OCI-LY7 (cell line): ENCODE data around the gene LRRC23. TPM values are rescaled to one million over a fixed set of nuclear protein-coding genes. Genes with fewer than 3 reads are reported as not detected.

Experiments
- BruUV-seq: library from RNA; stranded (reverse); fragments of 400-500 nt; replicated peaks from 2 replicates; lab custom pipeline; 2021; lab: Mats Ljungman, UMichigan
- CTCF ChIA-PET: fragments of 300-600 bp; sonication (Branson Sonifier 250); formaldehyde crosslinking; loops from one replicate; lab custom pipeline; 2022; ENCODE audit warnings: antibody characterized with exemption; ENCODE audit not compliant: unreplicated experiment; lab: Charles Lee
- POLR2A ChIA-PET: fragments of 300-600 bp; sonication (Branson Sonifier 250); formaldehyde crosslinking; loops from one replicate; lab custom pipeline; 2022; ENCODE audit warnings: antibody characterized with exemption; lab: Charles Lee
- DNase-seq: peaks from one replicate; pipeline ENCODE4 v3.0.0-alpha.2; 2015; ENCODE audit warnings: low spot score
- H2AFZ ChIP-seq: fragments of 200-600 bp; sonication (generic), shearing (Covaris generic); 2 replicates; pipeline ENCODE4 v1.6.1; 2014; ENCODE audit warnings: mild to moderate bottlenecking, antibody characterized with exemption, low read length, moderate library complexity
- H3K27ac ChIP-seq: fragments of 200-600 bp; sonication (generic); 2 replicates; pipeline ENCODE4 v1.5.1; 2014; ENCODE audit warnings: mixed run types, low read depth, mild to moderate bottlenecking, moderate library complexity, low read length, inconsistent platforms; ENCODE audit not compliant: poor library complexity, severe bottlenecking
- H3K36me3 ChIP-seq: fragments of 200-600 bp; sonication (generic); 2 replicates; pipeline ENCODE4 v1.6.1; 2014; ENCODE audit warnings: mild to moderate bottlenecking, antibody characterized with exemption, low read length, moderate library complexity, mixed read lengths; ENCODE audit not compliant: insufficient read depth
- H3K4me1 ChIP-seq: fragments of 200-600 bp; sonication (generic); 2 replicates; pipeline ENCODE4 v1.5.1; 2014; ENCODE audit warnings: mild to moderate bottlenecking, low read length; ENCODE audit not compliant: insufficient read depth, poor library complexity, severe bottlenecking
- H3K4me2 ChIP-seq: fragments of 200-600 bp; sonication (generic); 2 replicates; pipeline ENCODE4 v1.6.1; 2014; ENCODE audit warnings: mild to moderate bottlenecking, low read length
- H3K4me3 ChIP-seq: fragments of 200-600 bp; sonication (generic); 2 replicates; pipeline ENCODE4 v1.5.1; 2014; ENCODE audit warnings: mild to moderate bottlenecking, low read depth, low read length; ENCODE audit not compliant: poor library complexity, severe bottlenecking
- H3K79me2 ChIP-seq: fragments of 200-600 bp; sonication (generic); 2 replicates; pipeline ENCODE4 v1.6.1; 2016; ENCODE audit warnings: low read depth, mild to moderate bottlenecking, low read length, moderate library complexity, mixed read lengths; ENCODE audit not compliant: insufficient read depth
- H3K9me2 ChIP-seq: fragments of 200-600 bp; sonication (generic); 2 replicates; pipeline ENCODE4 v1.6.1; 2016; ENCODE audit warnings: mild to moderate bottlenecking, low read length, mixed read lengths; ENCODE audit not compliant: insufficient read depth
- H3K9me3 ChIP-seq: fragments of 200-600 bp; sonication (generic); 2 replicates; pipeline ENCODE4 v1.6.1; 2014; ENCODE audit warnings: mild to moderate bottlenecking, mixed run types, low read length, mixed read lengths
- H4K20me1 ChIP-seq: fragments of 200-600 bp; sonication (generic); 2 replicates; pipeline ENCODE4 v1.6.1; 2014; ENCODE audit warnings: mild to moderate bottlenecking, antibody characterized with exemption, low read length, moderate library complexity, mixed read lengths; ENCODE audit not compliant: insufficient read depth
- EZH2phosphoT487 ChIP-seq: fragments of 200-600 bp; sonication (generic); IDR thresholded peaks from 2 replicates; pipeline ENCODE4 v1.6.1; 2018; ENCODE audit warnings: low read depth, borderline replicate concordance, mild to moderate bottlenecking, mixed run types, antibody characterized with exemption, low read length, moderate library complexity, mixed read lengths
- intact Hi-C: fragments of 100-400 bp; cut with micrococcal nuclease; formaldehyde crosslinking; loops from one replicate; pipeline ENCODE4 v1.10.0; 2022; ENCODE audit not compliant: unreplicated experiment
- total RNA-seq, 2 experiments: library from RNA; depleted of rRNA in 1 of 2; stranded (reverse); fragments of >200 nt in 1 of 2; shearing (Covaris generic) in 1 of 2; gene quantifications; 2 replicates each; pipeline ENCODE4 v1.2.3, GENCODE V29; 2014 to 2022
- TF ChIP-seq, protein P1 (sequence below): fragments of 200-600 bp; sonication (generic); conservative IDR thresholded peaks from 2 replicates; pipeline ENCODE4 v1.5.1; 2014; ENCODE audit warnings: mild to moderate bottlenecking, antibody characterized with exemption, low read length, moderate library complexity, mixed read lengths

Gene LRRC23
- total RNA-seq, 2 experiments from 2014 or later = 17.7 to 19.8 TPM

DNA sequence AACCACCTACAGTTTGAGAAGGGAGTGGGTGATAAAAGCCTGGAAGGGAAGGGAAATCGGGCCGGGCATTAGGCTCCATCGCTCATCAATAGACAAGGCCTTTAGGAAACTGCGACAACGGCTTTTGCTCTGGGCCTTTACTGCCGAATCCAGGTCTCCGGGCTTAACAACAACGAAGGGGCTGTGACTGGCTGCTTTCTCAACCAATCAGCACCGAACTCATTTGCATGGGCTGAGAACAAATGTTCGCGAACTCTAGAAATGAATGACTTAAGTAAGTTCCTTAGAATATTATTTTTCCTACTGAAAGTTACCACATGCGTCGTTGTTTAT, 38.7 kb downstream of the LRRC23 start:
- H3K36me3 ChIP-seq = no peaks in the 10 kb centered on the region
- ChIA-PET CTCF (interaction anchor here (1.1 to 6.0 kb wide), 3 partner anchors 9 to 168 kb away, joined by 3 to 110 read pairs (median 3); no protein-coding TSS in a partner anchor), POLR2A (interaction anchor here (0.5 to 5.6 kb wide), 31 partner anchors 8 to 710 kb away, joined by 3 to 155 read pairs (median 4); partner anchors contain the start of genes C1R, C1RL, CDCA3 and EMG1)
- peaks cover 42% of the 10 kb centered on the region for H3K4me1 ChIP-seq
- peak overlapping the region; percentile 73 for H3K4me3 ChIP-seq
- no peaks in the 10 kb centered on the region for H3K9me2 ChIP-seq
- peak overlapping the region; percentile 89 for H3K4me2 ChIP-seq
- no TSS peak for BruUV-seq
- H3K9me3 ChIP-seq = no peaks in the 10 kb centered on the region
- DNase-seq = peak; percentile 94
- intact Hi-C loops = no loop called here
- H4K20me1 ChIP-seq = no peaks in the 10 kb centered on the region
- H3K27ac ChIP-seq = peak overlapping the region; percentile 96
- no peak for TF ChIP-seq EZH2phosphoT487
- TF ChIP-seq, protein P1, sequence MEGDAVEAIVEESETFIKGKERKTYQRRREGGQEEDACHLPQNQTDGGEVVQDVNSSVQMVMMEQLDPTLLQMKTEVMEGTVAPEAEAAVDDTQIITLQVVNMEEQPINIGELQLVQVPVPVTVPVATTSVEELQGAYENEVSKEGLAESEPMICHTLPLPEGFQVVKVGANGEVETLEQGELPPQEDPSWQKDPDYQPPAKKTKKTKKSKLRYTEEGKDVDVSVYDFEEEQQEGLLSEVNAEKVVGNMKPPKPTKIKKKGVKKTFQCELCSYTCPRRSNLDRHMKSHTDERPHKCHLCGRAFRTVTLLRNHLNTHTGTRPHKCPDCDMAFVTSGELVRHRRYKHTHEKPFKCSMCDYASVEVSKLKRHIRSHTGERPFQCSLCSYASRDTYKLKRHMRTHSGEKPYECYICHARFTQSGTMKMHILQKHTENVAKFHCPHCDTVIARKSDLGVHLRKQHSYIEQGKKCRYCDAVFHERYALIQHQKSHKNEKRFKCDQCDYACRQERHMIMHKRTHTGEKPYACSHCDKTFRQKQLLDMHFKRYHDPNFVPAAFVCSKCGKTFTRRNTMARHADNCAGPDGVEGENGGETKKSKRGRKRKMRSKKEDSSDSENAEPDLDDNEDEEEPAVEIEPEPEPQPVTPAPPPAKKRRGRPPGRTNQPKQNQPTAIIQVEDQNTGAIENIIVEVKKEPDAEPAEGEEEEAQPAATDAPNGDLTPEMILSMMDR = no peak
- H3K79me2 ChIP-seq = peaks cover 9% of the 10 kb centered on the region; the same call in 1 of the 2 replicates
- H2AFZ ChIP-seq = peak overlapping the region; percentile 27; the same call in 1 of the 2 replicates

DNA sequence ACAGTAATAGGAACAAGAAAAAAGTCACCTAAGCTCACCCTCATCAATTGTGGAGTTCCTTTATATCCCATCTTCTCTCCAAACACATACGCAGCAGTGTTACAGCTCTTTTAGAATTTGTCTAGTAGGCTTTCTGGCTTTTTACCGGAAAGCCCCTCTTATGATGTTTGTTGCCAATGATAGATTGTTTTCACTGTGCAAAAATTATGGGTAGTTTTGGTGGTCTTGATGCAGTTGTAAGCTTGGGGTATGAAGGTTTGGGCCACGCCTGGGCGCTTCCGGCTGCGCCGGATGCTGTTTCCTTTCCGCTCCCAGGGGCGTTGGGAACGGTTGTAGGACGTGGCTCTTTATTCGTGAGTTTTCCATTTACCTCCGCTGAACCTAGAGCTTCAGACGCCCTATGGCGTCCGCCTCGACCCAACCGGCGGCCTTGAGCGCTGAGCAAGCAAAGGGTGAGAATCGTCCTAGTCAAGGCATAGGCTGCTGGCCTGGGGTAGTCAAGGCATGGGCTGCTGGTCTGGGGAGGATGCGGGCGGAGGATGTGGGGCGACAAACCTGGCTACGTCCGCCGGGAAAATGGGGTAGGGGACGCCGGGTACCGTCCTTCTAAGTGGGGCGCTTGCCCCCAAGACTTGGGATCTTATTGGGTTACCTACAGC, 39.2 kb downstream of the LRRC23 start, which contains the start of the genes C12orf57 and RNU7-1:
TSS of gene C12orf57 (plus strand) at position 301 of the 659 bp plus-strand sequence. CDS start at position 401, 100 bp downstream.
TSS of gene RNU7-1 (plus strand) at position 95 of the 659 bp plus-strand sequence.
- H2AFZ ChIP-seq = peak within 1 kb of the TSS; percentile 53; the same call in 1 of the 2 replicates

More for the DNA sequence above, 39.2 kb downstream of the LRRC23 start, which contains the start of the genes C12orf57 and RNU7-1:
- Histone ChIP-seq H3K4me3 (peak within 1 kb of the TSS; percentile 73), H3K9me2 (no peaks in the 10 kb centered on the region), H3K27ac (peak within 1 kb of the TSS; percentile 96), H3K36me3 (no peaks in the 10 kb centered on the region), H3K4me1 (peaks cover 41% of the 10 kb centered on the region), H4K20me1 (no peaks in the 10 kb centered on the region), H3K4me2 (peak within 1 kb of the TSS; percentile 89), H3K79me2 (peaks cover 9% of the 10 kb centered on the region; the same call in 1 of the 2 replicates), H3K9me3 (no peaks in the 10 kb centered on the region)
- TF ChIP-seq, protein P1 = no peak
- no peak for TF ChIP-seq EZH2phosphoT487
- ChIA-PET CTCF (interaction anchor here (1.1 to 6.0 kb wide), 4 partner anchors 8 to 167 kb away, joined by 3 to 110 read pairs (median 4); no protein-coding TSS in a partner anchor), POLR2A (interaction anchor here (0.5 to 5.6 kb wide), 34 partner anchors 8 to 710 kb away, joined by 3 to 155 read pairs (median 4); partner anchors contain the start of genes C1R, C1RL, CDCA3 and EMG1)
- TSS peak; percentile 83 for BruUV-seq
- DNase-seq = peak; percentile 95
- intact Hi-C loops = loop anchor here (1.0 to 2.0 kb wide), 5 partner anchors 16 to 165 kb away; partner anchors contain the start of genes C1R, C1RL and LPCAT3
